NCI-H345 treated with DMSO at 0.1 percent for 48 hours (cell line): ENCODE results near the gene ARAP3.
A peak's percentile ranks its signal among the peaks of the same experiment; 100 is the strongest.

Source experiments
- DNase-seq: peaks from one replicate; lab custom pipeline; 2025; ENCODE audit not compliant: unreplicated experiment; lab: John Stamatoyannopoulos, UW

Gene ARAP3

DNA sequence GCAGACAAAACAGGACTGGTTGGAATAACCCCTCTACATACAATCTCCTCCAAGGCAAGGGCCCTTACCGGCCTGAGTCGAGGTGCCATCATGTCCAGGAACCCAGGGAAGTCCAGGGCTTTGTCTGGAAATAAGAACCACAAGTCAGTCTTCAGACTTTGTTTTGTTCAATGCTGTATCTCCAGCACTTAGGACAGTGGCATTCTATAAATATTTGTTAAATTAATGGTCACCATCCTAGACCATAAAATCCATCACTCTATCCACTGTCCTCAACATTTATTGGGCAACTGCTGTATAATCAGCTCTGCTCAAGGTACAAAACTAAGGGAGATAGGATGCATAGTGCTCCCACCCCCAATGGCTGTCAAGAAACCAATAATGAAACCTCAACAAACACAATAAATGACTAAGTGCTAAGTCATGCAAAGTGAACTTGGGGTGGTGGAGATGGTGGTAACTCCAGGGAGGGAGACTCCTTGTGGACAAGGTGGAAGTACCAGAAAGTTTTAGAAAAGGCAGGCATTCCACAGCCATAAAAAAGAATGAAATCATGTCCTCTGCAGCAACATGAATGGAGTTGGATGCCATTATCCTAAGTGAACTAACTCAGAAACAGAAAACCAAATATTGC, 40.3 kb downstream of the ARAP3 start:
- no peak for DNase-seq

DNA sequence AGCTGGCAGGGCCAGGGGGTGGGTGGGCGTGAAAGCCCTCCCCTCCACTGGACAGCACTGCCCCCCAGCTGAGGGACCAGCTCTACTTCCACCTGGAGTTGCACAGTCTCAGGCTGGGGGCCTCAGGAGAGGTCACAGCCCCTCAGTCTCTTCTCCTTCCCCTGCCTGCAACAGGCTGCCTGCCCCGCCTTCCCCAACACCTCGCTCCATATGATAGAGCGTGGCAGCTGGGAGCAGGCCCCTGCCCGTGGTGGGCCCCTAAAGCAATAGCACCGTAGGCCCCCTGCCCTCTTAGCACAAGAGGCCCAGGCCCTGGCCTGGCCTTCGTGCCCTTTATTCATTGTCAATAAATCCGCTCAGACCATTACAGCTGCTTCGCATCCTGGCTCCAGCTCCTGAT, 41.3 kb downstream of the ARAP3 start:
- no peak for DNase-seq

DNA sequence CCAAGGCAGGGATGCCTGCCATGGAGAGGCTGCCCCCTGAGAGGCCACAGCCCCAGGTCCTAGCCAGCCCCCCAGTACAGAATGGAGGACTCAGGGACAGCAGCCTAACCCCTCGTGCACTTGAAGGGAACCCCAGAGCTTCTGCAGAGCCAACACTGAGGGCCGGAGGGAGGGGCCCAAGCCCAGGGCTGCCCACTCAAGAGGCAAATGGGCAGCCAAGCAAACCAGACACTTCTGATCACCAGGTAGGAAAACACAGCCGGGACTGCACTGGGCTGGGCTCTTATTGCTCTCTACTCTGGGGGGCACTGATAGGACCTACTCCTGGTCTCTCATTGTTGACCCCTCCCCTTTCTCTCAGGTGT, 42.0 kb downstream of the ARAP3 start:
- no peak for DNase-seq

DNA sequence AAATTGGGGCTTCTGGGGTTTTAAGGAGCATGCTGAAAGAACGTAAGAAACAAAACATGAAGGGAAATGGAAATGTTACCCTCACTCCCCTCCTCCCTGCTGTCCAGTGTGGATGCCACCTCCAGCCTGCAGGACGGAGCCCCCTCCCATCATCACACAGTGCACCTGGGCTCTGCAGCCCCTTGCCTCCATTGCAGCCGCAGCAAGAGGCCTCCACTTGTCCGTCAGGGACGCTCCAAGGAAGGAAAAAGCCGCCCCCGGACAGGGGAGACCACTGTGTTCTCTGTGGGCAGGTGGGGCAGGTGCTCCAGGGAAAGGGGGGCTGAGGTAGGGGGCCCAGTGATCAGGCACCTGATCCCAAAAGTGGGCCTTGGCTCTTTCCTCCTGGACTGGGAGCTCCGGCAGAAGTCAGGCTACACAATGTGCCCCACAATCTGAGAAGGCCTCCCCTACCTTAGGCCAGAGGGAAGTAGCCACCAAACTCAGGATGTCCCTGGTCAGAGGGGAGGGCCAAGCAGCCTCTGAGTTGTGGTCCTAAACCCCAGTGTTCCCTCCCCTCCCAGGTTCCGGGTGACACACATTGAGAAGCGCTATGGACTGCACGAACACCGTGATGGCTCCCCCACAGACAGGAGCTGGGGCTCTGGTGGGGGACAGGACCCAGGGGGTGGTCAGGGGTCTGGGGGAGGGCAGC, 42.5 kb downstream of the ARAP3 start:
- no peak for DNase-seq

DNA sequence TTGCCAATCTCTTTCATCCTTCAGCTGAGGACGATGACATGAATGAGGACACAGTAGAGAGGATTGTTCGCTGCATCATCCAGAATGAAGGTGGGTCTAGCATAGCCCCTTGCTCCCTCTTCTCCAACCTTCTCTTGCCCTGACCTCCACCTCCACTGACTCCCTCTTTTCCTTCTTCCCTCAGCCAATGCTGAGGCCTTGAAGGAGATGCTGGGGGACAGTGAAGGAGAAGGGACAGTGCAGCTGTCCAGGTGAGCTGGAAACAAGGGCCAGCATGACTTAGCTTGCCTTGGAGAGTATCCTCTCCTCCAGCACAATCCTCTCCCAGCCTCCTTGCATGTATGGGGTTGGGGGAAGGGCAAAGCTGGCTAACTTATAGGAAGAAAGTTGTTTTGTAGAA, 43.3 kb downstream of the ARAP3 start:
- no peak for DNase-seq

DNA sequence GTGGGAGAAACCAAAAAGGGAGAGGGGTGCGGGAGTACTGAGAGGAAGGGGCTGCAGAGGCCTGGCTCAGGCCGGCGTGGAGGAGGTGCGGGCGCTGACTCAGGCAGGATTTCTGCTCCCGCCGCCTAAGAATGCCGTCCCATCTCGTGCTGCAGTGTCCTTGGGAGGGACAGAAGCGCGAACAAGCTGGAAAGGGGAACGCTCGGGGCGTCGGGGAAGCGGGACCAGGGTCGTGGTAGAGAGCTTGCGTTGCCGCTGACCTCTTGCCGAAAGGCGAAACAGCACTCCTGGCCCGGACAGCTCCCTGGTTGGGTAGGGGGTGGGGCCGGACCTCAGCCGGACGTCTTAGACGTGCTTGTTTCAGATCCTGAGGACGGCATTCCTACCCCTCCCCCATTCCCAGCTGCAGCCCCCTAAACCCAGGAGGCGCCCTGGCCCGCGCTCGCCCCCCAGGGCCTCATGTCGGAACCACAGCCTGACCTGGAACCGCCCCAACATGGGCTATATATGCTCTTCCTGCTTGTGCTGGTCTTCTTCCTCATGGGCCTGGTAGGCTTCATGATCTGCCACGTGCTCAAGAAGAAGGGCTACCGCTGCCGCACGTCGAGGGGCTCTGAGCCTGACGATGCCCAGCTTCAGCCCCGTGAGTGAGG, 44.1 kb downstream of the ARAP3 start:
- no peak for DNase-seq

DNA sequence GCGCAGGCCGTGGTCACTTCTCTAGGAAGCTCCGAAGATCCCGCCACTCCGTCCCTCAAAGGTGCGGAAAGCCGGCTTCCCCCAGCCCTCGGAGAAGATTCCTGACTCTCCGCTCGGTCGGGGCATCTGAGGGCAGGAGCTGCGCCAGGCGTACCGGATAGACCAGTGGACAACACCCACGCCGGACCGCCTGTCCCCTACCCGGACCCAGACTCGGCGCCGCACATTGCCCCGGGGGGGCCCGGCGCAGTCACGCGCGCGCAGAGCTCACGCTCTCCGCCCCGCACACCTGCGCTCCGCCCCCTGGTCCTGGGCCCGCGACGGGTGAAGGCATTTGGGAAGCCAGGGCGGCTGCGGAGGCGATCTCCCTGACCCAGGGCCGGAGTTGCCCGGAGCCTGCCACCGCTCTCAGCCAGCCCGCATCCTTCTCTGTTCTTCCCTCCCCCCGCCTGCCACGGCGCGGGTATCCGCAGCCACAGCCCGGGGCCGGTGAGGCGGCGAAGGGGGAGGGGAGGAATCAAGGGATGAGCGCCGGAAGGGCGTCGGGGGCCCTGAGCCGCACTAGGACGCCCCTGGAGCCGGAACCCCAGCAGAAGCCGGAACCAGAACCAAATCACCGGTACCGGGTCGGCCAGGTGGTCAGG, 44.8 kb downstream of the ARAP3 start:
- peak; percentile 36 for DNase-seq

DNA sequence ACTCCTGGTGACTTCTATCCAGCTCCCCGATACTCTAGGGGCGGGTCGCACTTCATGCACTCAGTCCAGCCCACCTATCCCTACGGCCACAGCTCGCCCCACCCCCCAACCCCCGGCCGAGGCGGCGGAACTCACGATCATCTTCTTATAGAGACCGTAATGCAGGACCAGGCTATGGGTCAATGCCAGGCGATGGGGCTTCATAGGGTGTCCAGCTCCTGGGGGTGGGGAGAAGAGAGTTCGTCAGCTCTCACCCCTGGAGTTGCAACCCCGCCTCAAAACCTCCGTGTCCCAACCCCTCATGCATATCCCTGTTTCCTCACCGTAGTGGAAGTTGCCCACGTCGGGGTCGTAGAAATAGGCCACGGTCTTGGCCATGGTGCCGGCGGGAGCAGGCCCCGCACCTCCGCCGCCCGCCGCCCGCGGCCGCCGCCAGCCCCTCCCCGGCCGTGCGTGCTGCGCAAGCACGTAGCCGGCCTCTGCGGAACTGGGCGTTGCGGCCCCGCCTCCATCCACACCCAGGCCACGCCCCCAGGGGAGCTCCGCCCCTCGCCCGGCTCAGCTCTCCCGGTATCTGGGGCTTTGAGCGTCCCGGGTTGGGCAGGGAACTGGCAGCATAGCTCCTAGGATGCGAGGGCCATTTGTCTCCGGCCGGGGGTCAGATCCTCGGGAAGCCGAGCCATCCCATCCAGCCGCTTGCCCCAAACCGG, 45.5 kb downstream of the ARAP3 start, which contains the start of the genes HDAC3 and RELL2:
TSS of gene HDAC3 (minus strand) at position 437 of the 710 bp plus-strand sequence. CDS start at position 378, 59 bp downstream.
TSS of gene RELL2 (plus strand) at position 585 of the 710 bp plus-strand sequence. CDS start 1,229 bp downstream, outside the sequence.
- peak; percentile 88 for DNase-seq

DNA sequence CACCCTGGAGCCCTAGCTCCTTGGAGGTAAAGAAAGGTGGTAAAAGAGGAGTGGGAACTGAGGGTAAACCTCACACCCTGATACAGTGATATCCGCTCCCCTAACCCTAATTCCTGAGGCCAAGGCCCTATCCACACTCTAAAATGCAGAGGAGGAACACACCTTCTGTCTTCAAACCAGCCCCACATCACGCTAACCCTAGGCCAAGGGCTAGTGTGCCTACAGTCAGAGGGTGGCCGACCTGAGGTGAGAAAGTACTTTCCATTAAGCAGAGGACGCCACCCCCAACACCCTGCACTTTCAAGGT, 46.0 kb downstream of the ARAP3 start:
- DNase-seq, result no peak

DNA sequence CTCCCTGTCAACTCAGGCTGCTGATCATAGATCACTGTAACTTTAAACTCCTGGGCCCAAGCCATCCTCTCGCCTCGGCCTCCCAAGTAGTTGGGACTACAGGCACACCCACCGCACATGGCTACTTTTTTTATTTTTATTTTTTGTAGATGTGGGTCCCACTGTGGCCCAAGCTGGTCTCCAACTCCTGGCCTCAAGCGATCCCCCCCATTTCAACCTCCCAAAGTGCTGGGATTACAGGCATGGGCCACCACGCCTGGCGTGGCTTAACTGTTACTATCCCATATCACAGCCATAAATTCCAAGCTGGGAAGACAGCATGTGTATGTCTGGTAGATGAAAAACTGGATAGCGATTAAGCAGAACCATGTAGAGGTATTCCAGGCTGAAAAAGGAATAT, 46.4 kb downstream of the ARAP3 start:
- DNase-seq, result no peak

DNA sequence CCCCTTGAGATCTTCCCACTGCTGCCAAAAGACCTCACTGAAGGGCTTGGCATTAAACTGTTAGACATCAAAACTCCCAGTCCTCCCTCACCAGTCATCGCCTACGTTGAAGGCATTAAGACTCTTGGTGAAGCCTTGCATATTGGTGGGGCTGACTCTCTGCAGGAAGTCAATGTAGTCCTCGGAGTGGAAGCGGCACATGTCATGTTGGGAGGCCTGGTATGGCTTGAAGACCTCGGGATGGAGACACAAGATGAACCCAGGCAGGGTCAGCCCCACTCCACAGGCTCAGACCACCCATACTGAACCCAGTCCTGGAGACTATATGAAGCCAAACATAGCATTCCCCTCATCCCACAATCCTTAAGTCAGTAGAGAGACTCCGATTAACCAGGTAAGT, 47.3 kb downstream of the ARAP3 start:
- DNase-seq, result no peak

DNA sequence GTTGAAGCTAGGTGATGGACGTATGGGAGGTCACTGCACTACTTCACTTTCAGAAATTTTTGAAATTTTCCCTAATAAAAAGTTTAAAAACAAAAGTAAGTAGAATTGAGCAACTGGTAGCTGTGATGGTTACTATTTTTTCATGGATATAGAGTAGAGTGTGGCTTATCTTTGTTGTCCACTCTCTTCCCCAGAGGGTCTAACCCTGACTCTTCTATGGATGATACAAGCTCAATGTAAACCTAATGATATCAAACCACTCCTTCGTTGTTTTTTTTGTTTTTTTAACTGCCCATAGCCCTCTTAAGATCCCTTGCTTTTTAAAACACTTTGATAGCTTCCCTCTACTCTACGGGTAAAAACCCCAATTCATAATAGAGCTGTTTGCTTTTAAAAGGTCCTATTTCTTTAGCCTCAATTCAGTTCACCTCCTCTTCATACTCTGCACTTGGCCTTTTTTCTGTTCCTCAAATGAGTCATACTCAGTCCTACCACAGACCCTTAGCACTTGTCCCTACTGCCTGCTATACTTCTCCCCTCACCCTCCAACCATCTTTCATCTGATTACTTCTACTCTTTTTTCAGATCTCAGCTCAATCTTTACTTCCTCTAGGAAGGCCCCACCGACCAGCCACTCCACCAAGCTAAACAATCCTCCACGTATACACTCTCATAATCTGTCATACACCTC, 48.0 kb downstream of the ARAP3 start:
- DNase-seq, result no peak

DNA sequence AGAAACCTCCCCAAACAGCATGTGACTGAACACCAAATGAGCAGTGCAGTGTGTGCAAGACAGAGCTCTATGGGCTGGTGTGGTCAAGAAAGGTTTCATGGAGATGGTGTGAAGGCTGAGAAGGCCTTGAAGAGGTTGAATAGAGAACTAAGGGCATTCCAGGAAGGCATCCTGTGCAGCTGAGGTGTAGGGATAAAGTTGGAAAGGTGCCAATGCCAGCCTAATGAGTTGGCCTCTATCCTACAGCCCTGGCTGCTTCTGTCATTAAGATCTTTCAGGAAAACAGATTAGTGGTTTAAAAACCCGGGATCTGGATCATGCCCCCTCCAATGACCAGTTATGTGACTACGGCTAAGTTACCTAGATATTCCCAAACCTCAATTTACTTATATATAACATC, 49.4 kb downstream of the ARAP3 start:
- DNase-seq, result no peak

DNA sequence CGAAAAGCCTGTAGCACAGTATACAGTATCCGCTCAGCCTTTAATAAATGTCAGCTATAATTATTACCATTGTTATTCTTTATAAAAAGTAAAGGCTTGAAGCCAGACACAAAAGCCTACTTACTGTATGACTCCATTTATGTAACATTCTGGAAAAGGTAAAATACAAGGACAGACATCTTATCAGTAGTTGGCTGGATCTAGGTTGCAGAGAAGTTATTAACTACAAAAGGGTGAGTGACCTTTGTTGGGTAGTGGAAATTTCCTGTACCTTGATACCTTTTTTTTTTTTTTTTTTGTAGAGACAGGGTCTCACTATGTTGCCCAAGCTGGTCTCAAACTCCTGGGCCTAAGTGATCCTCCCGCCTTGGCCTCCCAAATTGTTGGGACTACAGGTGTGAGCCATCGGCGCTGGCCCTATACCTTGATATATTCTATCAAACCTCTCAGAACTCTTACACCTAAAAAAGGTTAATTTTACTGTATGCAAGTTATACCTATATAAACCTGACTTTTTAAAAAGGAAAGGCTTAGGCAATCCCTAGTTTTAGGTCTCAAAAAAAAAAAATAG, 51.4 kb downstream of the ARAP3 start:
- no peak for DNase-seq

DNA sequence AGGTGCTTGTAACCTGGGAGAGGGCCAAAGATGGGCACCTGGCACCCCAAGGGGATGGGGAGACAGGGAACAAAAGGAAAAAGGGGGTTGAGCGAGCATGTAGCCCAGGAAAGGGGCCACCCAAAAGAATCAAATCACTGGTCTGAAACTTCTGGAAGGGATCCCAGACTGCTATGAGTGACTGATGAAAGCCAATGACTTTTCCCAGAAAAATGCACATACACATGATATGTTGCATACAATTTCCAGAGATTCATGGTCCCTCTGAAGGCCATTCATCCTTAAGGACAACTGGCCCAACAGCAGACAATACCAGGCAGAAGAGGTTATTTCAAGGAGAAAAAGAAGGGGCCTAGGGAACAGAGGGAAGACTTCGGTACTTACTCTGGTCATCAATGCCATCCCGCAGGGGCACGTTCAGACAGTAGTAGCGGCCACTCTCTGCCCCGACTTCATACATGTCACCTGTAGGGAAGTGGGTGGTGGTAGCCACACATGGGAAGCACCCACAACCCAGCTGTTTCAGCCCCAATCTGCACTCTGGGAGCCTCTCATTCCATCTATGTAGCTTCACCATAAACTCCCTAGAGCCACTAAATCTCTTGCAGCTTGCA, 53.7 kb downstream of the ARAP3 start:
- DNase-seq, result no peak

DNA sequence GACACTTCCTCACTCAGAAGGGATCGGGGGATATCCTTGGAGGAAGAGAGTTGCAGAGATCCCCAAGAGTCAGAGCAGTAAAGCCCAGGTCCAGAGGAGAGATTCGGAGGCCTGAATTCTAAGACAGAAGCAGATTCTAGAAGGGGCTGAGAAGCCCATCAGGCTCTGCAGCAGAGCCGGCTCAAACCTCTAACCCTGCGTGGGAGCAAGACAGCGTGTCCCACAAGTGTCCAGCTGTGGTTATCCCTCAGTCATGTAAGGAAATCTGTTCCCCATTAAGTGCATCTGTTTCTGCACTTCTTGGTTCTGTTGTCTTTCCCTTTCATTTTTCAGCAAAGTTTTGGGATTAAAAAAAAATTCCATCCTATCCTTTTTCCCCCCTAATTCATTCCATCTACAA, 58.4 kb downstream of the ARAP3 start:
- DNase-seq, result no peak

DNA sequence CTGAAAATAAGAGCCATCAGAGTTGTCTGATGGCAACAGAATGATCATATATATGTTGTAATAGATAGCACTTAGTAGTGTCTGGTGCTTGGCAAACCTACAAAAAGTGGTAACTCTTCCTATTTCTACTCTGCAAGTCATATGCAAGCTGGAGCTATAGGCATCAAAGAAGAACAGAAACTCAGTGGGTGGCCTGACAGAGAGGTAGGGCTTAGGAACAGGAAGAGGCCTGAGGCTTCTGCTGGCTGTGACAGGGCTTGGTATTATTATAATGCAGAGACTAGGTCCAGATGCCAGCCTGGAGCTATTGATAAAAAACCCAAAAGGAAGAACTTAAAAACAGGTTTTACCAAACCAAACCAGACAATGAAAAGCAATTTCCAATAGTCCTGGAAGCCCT, 58.8 kb downstream of the ARAP3 start:
- DNase-seq, result no peak

DNA sequence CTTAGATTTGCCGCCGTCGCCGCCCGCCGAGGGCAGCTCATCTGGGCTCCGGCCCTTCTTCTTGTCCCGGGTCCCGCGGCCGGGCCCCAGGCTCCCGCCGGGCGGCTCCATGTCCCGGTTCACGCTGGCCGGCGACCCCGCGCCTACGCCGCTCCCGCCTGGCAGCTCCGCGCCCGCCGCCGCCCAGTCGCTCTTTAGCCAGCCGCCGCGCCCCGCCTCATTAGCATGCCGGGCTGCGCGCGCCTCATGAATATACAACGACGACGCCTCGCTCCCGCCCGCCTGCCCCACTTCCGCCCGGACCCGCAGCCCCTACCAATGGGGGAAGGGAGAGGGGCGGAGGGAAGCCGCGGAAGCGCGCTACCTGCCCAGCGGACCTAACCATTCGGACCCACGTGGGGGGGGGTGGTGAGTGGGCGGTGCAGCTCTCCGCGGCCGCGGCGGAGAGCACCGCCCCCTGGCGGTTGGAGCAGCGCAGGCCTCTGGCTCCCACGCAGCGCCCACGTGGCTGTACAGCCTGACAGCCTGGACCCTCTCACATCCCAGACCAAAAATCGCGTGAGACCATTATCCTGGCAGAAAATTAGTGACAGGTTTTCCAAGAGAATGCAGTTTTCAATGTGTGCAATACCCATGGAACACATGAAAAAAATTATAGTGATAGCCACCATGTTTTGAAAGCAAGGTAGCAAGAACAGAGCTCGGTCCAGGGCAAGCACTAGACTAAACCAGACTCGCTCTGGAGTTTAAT, 63.1 kb downstream of the ARAP3 start, which contains the start of gene DIAPH1:
TSS of gene DIAPH1 (minus strand) at position 197 of the 751 bp plus-strand sequence. CDS start at position 111, 86 bp downstream.
- DNase-seq, result peak; percentile 90
